ENCODE results near the gene TAS2R20.

The TAS2R20 gene

DNA sequence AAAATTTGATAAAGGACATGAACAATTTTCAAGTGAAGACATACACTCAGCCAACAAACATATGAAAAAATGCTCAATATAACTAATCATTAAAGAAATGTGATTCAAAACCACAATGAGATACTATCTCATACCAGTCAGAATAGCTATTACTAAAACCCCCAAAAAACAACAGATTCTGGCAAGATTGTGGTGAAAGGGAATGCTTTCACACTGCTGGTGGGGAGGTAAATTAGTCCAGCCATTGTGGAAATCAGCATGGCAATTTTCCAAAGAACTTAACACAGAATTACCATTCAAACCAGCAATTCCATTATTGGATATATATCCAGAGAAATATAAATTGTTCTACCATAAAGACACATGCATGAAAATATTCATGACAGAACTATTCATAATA, 40.4 kb downstream of the TAS2R20 start:
- DNase-seq, result no peak

DNA sequence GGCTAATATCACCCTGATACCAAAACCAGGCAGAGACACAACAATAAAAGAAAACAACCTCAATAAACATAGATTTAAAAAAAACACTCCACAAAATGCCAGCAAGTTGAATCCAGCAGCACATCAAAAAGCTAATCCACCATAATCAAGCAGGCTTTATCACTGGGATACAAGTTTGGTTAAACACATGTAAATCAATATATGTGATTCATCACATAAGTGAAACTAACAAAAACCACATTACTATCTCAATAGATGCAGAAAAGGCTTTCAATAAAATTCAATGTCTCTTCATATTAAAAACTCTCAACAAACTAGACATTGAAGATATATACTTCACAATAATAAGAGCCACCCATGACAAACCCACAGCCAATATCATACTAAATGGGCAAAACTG, 42.0 kb downstream of the TAS2R20 start:
- no peak for DNase-seq

DNA sequence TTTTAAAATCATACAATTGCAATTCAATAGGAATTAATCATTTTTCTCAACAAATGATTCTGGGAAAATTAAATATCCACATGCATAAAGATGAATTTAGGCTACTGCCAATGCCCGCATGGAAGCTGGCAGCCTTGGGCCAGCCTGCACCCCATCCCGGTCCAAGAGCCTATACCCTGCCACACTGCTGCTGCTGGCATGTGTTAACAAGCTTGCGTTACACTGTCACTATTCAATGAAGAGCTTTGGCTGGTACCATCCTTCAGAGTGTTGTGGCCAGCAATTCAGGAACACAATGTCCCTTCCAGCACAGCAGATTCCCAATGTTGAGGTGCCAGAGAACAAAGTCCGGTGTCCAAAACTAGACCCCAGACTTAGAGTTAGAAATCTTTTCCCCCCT, 45.5 kb downstream of the TAS2R20 start:
- no peak for DNase-seq

Data from 8988T (cell line).